G401 (cell line): ENCODE measurements around the gene UTP3. TPM values are rescaled to one million over a fixed set of nuclear protein-coding genes. Genes with fewer than 3 reads are reported as not detected.

Source experiments
- DNase-seq: peaks from one replicate; pipeline ENCODE4 v3.0.0-alpha.2; 2015; ENCODE audit warnings: low spot score
- in situ Hi-C: cut with HindIII; loops from 2 replicates; pipeline ENCODE4 v1.10.0; 2016; ENCODE audit warnings: low sequenced_read_pairs, mixed read lengths
- total RNA-seq: library from RNA; depleted of rRNA; stranded (reverse); fragments of >200 nt; shearing (Covaris generic); gene quantifications from 2 replicates; pipeline ENCODE4 v1.2.3, GENCODE V29; 2014; rRNA removed

The UTP3 gene
- total RNA-seq, 1 experiment from 2014 or later: 16.3 TPM

DNA sequence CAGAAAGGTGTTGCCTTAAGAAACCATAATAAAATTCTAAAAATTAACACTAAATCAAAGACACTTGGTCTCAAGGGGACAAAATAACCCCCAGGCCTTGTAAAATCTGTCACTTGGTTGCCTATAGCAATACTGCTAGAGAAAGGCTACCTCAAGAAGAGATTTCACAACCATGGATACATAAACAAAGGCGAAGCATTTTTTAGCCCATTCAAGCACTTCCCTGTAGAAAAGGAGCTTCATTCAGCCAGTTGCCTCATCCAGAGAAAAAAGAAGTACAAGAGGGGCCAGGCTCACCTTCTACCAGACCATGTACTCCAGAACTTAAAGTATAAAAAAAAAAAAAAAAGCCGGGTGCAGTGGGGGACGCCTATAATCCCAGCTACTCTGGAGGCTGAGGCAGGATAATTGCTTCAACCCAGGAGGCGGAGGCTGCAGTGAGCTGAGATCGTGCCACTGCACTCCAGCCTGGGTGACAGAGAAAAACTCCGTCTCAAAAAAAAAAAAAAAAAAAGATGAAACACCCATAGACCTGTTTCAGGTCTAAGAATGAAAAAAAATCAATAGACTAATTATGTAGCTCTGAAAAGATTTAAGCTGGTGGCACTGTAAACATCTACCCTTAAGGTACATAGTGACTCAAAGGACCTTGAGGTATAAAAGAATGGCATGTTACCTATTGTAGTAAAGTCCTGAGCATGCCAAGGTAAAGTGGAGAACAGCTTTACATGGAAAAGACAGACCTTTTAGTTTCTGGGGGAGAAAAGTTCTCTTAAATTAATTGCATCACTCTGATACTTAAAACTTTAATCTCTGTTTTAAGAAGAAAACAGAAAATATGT, 51.4 kb downstream of the UTP3 start:
- no peak for DNase-seq
- in situ Hi-C loops: no loop called here

Other genes with a start within 250 kb of the UTP3 start
- not detected in 2 replicates for gene MUC7, start 216.3 kb upstream of the UTP3 start, total RNA-seq
- not detected in 2 replicates for gene AMTN, start 170.0 kb upstream of the UTP3 start, total RNA-seq
- not detected in 2 replicates for gene AMBN, start 96.3 kb upstream of the UTP3 start, total RNA-seq
- not detected in 2 replicates for gene ENAM, start 59.8 kb upstream of the UTP3 start, total RNA-seq
- gene JCHAIN, start 22.0 kb upstream of the UTP3 start, total RNA-seq: not detected in 2 replicates
- gene RUFY3, start 33.4 kb downstream of the UTP3 start, total RNA-seq: 53.8 and 65.2 TPM in 2 replicates
- gene GRSF1, start 151.4 kb downstream of the UTP3 start, total RNA-seq: 107 and 120 TPM in 2 replicates
- 11.0 and 13.5 TPM in 2 replicates for gene MOB1B, start 213.8 kb downstream of the UTP3 start, total RNA-seq